HepG2 (cell line): ENCODE data around the gene HES1.

Source experiments
- ATF3 ChIP-seq: sonication (generic); formaldehyde crosslinking; IDR thresholded peaks from 2 replicates; pipeline ENCODE4 v1.4.0; 2020; ENCODE audit warnings: missing genetic modification reagents
- CREB3 ChIP-seq: sonication (generic); formaldehyde crosslinking; IDR thresholded peaks from 2 replicates; pipeline ENCODE4 v1.5.0; 2020; ENCODE audit warnings: missing genetic modification reagents
- FOXP4 ChIP-seq: sonication (generic); formaldehyde crosslinking; IDR thresholded peaks from 2 replicates; pipeline ENCODE4 v1.4.0; 2020; ENCODE audit warnings: missing genetic modification reagents
- GABPA ChIP-seq, 2 experiments: IDR thresholded peaks; 2 replicates each; pipeline ENCODE4 v1.6.1; 2011 to 2016; ENCODE audit warnings: low read depth in 2 of 2, low read length in 1 of 2, missing biosample characterization in 1 of 2, missing genetic modification characterization in 1 of 2
- HCFC1 ChIP-seq: fragments of 150-350 bp; IDR thresholded peaks from 2 replicates; pipeline ENCODE4 v1.6.1; 2014; ENCODE audit warnings: low read depth, low read length
- IKZF1 ChIP-seq: fragments of 450-650 bp; IDR thresholded peaks from 2 replicates; pipeline ENCODE4 v1.7.1; 2016
- IRF2 ChIP-seq: IDR thresholded peaks from 2 replicates; pipeline ENCODE4 v1.6.1; 2018; ENCODE audit warnings: missing genetic modification reagents, missing compliant biosample characterization
- PBX3 ChIP-seq: sonication (generic); formaldehyde crosslinking; IDR thresholded peaks from 2 replicates; pipeline ENCODE4 v1.8.1; 2023; ENCODE audit warnings: missing genetic modification reagents, inconsistent platforms, borderline replicate concordance
- POLR2A ChIP-seq, 2 experiments: IDR thresholded peaks; 2 replicates each; pipeline ENCODE4 v1.6.1; 2011; ENCODE audit warnings: low read depth in 2 of 2, low read length in 2 of 2, mild to moderate bottlenecking in 1 of 2, moderate library complexity in 1 of 2; ENCODE audit not compliant: insufficient read depth in 1 of 2
- TBP ChIP-seq: sonication (generic); formaldehyde crosslinking; IDR thresholded peaks from 2 replicates; pipeline ENCODE4 v1.5.0; 2020; ENCODE audit warnings: missing genetic modification reagents
- ZNF816 ChIP-seq: sonication (generic); formaldehyde crosslinking; IDR thresholded peaks from 2 replicates; pipeline ENCODE4 v1.8.0; 2022; ENCODE audit warnings: missing genetic modification reagents, mild to moderate bottlenecking, borderline replicate concordance
- ZSCAN29 ChIP-seq: sonication (generic); formaldehyde crosslinking; conservative IDR thresholded peaks from 2 replicates; pipeline ENCODE4 v1.4.0; 2020; ENCODE audit warnings: mild to moderate bottlenecking, missing genetic modification reagents
- TF ChIP-seq, protein P1 (sequence below): sonication (generic); formaldehyde crosslinking; IDR thresholded peaks from 2 replicates; pipeline ENCODE4 v1.4.0; 2020; ENCODE audit warnings: missing genetic modification reagents, borderline replicate concordance

- TF ChIP-seq IRF2 (CRISPR knock-in tag) (no peak), FOXP4 (CRISPR knock-in tag) (no peak), CREB3 (no peak), TBP (CRISPR knock-in tag) (no peak), POLR2A (IDR thresholded peaks at IDR 0.05; ENCODE audit: insufficient read depth in 1 of 2, low read depth in 2 of 2, low read length in 2 of 2) (no peak), ZNF816 (no peak), ZSCAN29 (CRISPR knock-in tag) (no peak), ATF3 (CRISPR knock-in tag) (no peak; the same call in 1 of the 2 replicates), HCFC1 (no peak), GABPA (IDR thresholded peaks at IDR 0.05; ENCODE audit: low read depth, low read length) (no peak), GABPA (CRISPR knock-in tag; IDR thresholded peaks at IDR 0.05; ENCODE audit: low read depth) (no peak), IKZF1 (no peak), PBX3 (no peak)
- TF ChIP-seq, protein P1, sequence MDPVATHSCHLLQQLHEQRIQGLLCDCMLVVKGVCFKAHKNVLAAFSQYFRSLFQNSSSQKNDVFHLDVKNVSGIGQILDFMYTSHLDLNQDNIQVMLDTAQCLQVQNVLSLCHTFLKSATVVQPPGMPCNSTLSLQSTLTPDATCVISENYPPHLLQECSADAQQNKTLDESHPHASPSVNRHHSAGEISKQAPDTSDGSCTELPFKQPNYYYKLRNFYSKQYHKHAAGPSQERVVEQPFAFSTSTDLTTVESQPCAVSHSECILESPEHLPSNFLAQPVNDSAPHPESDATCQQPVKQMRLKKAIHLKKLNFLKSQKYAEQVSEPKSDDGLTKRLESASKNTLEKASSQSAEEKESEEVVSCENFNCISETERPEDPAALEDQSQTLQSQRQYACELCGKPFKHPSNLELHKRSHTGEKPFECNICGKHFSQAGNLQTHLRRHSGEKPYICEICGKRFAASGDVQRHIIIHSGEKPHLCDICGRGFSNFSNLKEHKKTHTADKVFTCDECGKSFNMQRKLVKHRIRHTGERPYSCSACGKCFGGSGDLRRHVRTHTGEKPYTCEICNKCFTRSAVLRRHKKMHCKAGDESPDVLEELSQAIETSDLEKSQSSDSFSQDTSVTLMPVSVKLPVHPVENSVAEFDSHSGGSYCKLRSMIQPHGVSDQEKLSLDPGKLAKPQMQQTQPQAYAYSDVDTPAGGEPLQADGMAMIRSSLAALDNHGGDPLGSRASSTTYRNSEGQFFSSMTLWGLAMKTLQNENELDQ (CRISPR knock-in tag): no peak
These were observed 13.9 kb upstream of the HES1 start for GRCh38 chr3:194121891-194122631.
